SK-N-SH (cell line): ENCODE data around the gene LYRM7. TPM values are rescaled to one million over a fixed set of nuclear protein-coding genes. Genes with fewer than 3 reads are reported as not detected.
"Not testable (repeated sequence)": the region's sequence is repeated elsewhere in the genome, so short reads cannot be mapped to it uniquely, and the experiment has no call there.

ENCODE experiments used
- CTCF ChIA-PET: fragments of 300-600, 350-600 bp; formaldehyde crosslinking; extraction: SDS; loops from one replicate; lab custom pipeline; 2021; lab: Yijun Ruan, JAX
- POLR2A ChIA-PET: fragments of 350-600 bp; sonication (Branson Sonifier 250); formaldehyde crosslinking; extraction: SDS; loops from one replicate; lab custom pipeline; 2020; ENCODE audit warnings: antibody characterized with exemption, inconsistent platforms; lab: Yijun Ruan, JAX
- DNase-seq: peaks from one replicate; pipeline ENCODE4 v3.0.0; 2012
- H2AFZ ChIP-seq: fragments of 200-600 bp; sonication (generic); 2 replicates; pipeline ENCODE4 v1.8.1; 2016; ENCODE audit warnings: antibody characterized with exemption, mild to moderate bottlenecking, low read depth
- H3F3A ChIP-seq: fragments of 200-600 bp; sonication (generic); replicated peaks from 2 replicates; pipeline ENCODE3; 2016; ENCODE audit warnings: antibody characterized with exemption, mild to moderate bottlenecking; ENCODE audit not compliant: insufficient read depth
- H3K27ac ChIP-seq, 2 experiments: fragments of 200-500 bp in 1 of 2; fragments of 200-600 bp in 1 of 2; sonication (Bioruptor generic) in 1 of 2; sonication (generic), shearing (Covaris generic) in 1 of 2; 2 replicates each; pipeline versions ENCODE4 v1.5.1 to v1.6.1; 2014 to 2016; ENCODE audit warnings: low read depth in 2 of 2, inconsistent platforms in 1 of 2, low read length in 1 of 2, mild to moderate bottlenecking in 1 of 2, mixed read lengths in 1 of 2
- H3K27me3 ChIP-seq: fragments of 200-600 bp; sonication (generic), shearing (Covaris generic); 2 replicates; pipeline ENCODE4 v1.6.1; 2016; ENCODE audit warnings: mixed run types; ENCODE audit not compliant: insufficient read depth
- H3K36me3 ChIP-seq, 2 experiments: fragments of 200-500 bp in 1 of 2; fragments of 200-600 bp in 1 of 2; sonication (Bioruptor generic) in 1 of 2; sonication (generic) in 1 of 2; replicated peaks in 1 of 2; 2 replicates each; pipeline versions ENCODE3 to v1.5.1; 2014 to 2016; ENCODE audit warnings: low read length in 1 of 2, mild to moderate bottlenecking in 1 of 2; ENCODE audit not compliant: insufficient read depth in 2 of 2, control insufficient read depth in 1 of 2
- H3K4me1 ChIP-seq, 2 experiments: fragments of 200-500 bp in 1 of 2; fragments of 200-600 bp in 1 of 2; sonication (Bioruptor generic) in 1 of 2; sonication (generic), shearing (Covaris generic) in 1 of 2; 2 replicates each; pipeline versions ENCODE4 v1.5.1 to v1.6.1; 2014 to 2016; ENCODE audit warnings: low read depth in 1 of 2, low read length in 1 of 2, mixed run types in 1 of 2; ENCODE audit not compliant: insufficient read depth in 2 of 2, control insufficient read depth in 1 of 2
- H3K4me2 ChIP-seq: fragments of 200-600 bp; sonication (generic), shearing (Covaris generic); 2 replicates; pipeline ENCODE4 v1.6.1; 2017; ENCODE audit warnings: mixed run types
- H3K4me3 ChIP-seq, 2 experiments: fragments of 200-500 bp in 1 of 2; fragments of 200-600 bp in 1 of 2; sonication (Bioruptor generic) in 1 of 2; sonication (generic), shearing (Covaris generic) in 1 of 2; 2 replicates each; pipeline versions ENCODE4 v1.5.1 to v1.8.1; 2014 to 2016; ENCODE audit warnings: low read depth in 2 of 2, inconsistent platforms in 1 of 2, low read length in 1 of 2, mild to moderate bottlenecking in 1 of 2, mixed read lengths in 1 of 2, moderate library complexity in 1 of 2
- H3K79me2 ChIP-seq: fragments of 200-600 bp; sonication (generic); 2 replicates; pipeline ENCODE4 v1.8.1; 2017; ENCODE audit warnings: mild to moderate bottlenecking; ENCODE audit not compliant: insufficient read depth
- H3K9ac ChIP-seq: fragments of 200-600 bp; sonication (generic); 2 replicates; pipeline ENCODE4 v1.6.1; 2017; ENCODE audit warnings: mixed run types
- H3K9me2 ChIP-seq: fragments of 200-600 bp; sonication (generic); 2 replicates; pipeline ENCODE4 v1.6.1; 2017; ENCODE audit warnings: mixed run types
- H3K9me3 ChIP-seq: fragments of 200-600 bp; sonication (generic); 2 replicates; pipeline ENCODE4 v1.6.1; 2017; ENCODE audit warnings: mixed run types, mild to moderate bottlenecking, moderate library complexity
- H4K20me1 ChIP-seq: fragments of 200-600 bp; sonication (generic); 2 replicates; pipeline ENCODE4 v1.6.1; 2017; ENCODE audit warnings: mild to moderate bottlenecking, mixed run types; ENCODE audit not compliant: insufficient read depth
- CHD2 ChIP-seq: fragments of 150-350 bp; IDR thresholded peaks from 2 replicates; pipeline ENCODE4 v1.6.1; 2018; ENCODE audit warnings: low read length; ENCODE audit not compliant: partially characterized antibody
- ELF1 ChIP-seq: IDR thresholded peaks from 2 replicates; pipeline ENCODE4 v1.4.0; 2012
- FOSL2 ChIP-seq: IDR thresholded peaks from 2 replicates; pipeline ENCODE4 v1.4.0; 2012; ENCODE audit warnings: low read depth, mild to moderate bottlenecking, moderate library complexity, borderline replicate concordance
- GATA2 ChIP-seq: sonication (generic); formaldehyde crosslinking; IDR thresholded peaks from 2 replicates; pipeline ENCODE4 v1.5.0; 2020; ENCODE audit warnings: mild to moderate bottlenecking, missing genetic modification reagents
- MXI1 ChIP-seq: IDR thresholded peaks from 2 replicates; pipeline ENCODE4 v1.6.1; 2012; ENCODE audit warnings: mild to moderate bottlenecking, low read depth, low read length, improper control_type of control experiment
- NRF1 ChIP-seq: IDR thresholded peaks from 2 replicates; pipeline ENCODE4 v1.6.1; 2012; ENCODE audit warnings: low read depth, mild to moderate bottlenecking, low read length
- REST ChIP-seq: IDR thresholded peaks from 2 replicates; pipeline ENCODE4 v1.6.1; 2012; ENCODE audit warnings: mild to moderate bottlenecking, low read depth, low read length, moderate library complexity
- RFX5 ChIP-seq: IDR thresholded peaks from 2 replicates; pipeline ENCODE4 v1.6.1; 2012; ENCODE audit warnings: mild to moderate bottlenecking, improper control_type of control experiment, low read length
- TCF12 ChIP-seq: IDR thresholded peaks from 2 replicates; pipeline ENCODE4 v1.4.0; 2012
- TEAD4 ChIP-seq: IDR thresholded peaks from 2 replicates; pipeline ENCODE4 v1.4.0; 2012; ENCODE audit warnings: mild to moderate bottlenecking, borderline replicate concordance; ENCODE audit not compliant: insufficient read depth
- YY1 ChIP-seq: IDR thresholded peaks from 2 replicates; pipeline ENCODE4 v1.4.0; 2012; ENCODE audit warnings: low read depth, mild to moderate bottlenecking
- WGBS: methylation state at CpG from one replicate; pipeline ENCODE4 v1.1.6; 2017; ENCODE audit warnings: low lambda C conversion rate; 5-methylcytosine and 5-hydroxymethylcytosine counted together
- polyA plus RNA-seq, 3 experiments: library from polyadenylated mRNA; depleted of rRNA; stranded (reverse); fragments of >200 nt; gene quantifications; 2 replicates each; pipeline ENCODE4 v1.2.3, GENCODE V29; 2012

The LYRM7 gene
- polyA plus RNA-seq, 1 of the 3 experiments (the other 2 are of a cell fraction): 1.4 TPM

DNA sequence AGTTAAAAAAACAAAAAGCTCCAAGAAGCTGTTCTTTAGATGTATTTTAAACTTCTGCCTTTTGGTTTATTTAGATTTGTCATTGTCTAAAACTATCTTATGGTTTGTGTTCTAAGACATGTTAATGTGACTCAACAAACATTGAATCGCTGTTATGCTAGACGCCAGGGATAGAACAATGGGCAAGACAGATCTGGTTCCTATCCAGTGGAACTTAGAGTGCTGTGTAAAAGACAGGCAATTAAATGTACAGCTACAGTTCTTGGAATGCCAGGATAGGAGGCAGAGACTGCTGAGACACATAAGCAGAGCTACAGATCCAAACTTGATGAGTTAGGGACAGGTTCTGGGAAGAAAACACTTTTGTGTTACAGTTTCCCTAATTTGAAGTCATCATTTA lies 22.4 kb downstream of the LYRM7 start:
- DNase-seq: no peak
- WGBS: 65% methylated on average over 2 of the region's 2 CpGs
- POLR2A ChIA-PET: no interaction called here
- H3K4me3 ChIP-seq: no peak overlapping the region
- no peaks in the 10 kb centered on the region for H3K27me3 ChIP-seq
- H3K9me2 ChIP-seq: no peaks in the 10 kb centered on the region
- H3K4me2 ChIP-seq: no peak overlapping the region
- no peaks in the 10 kb centered on the region for H3K79me2 ChIP-seq
- peaks cover 3% of the 10 kb centered on the region; the same call in 1 of the 2 replicates for H3K9me3 ChIP-seq
- no peak overlapping the region for H3K9ac ChIP-seq
- TF ChIP-seq GATA2 (CRISPR knock-in tag) (no peak), MXI1 (no peak), TCF12 (peak; percentile 7; the same call in 1 of the 2 replicates)
- no peaks in the 10 kb centered on the region; a peak in 1 of 4 replicates for H3K4me1 ChIP-seq
- CTCF ChIA-PET: no interaction called here
- H2AFZ ChIP-seq: peak overlapping the region; percentile 3; the same call in 1 of the 2 replicates
- H4K20me1 ChIP-seq: no peaks in the 10 kb centered on the region
- H3K36me3 ChIP-seq: no peaks in the 10 kb centered on the region
- H3F3A ChIP-seq: no peaks in the 10 kb centered on the region
- no peak overlapping the region for H3K27ac ChIP-seq

- H3K4me1 ChIP-seq, H3K27me3 ChIP-seq, H3F3A ChIP-seq, H3K36me3 ChIP-seq, H3K9me2 ChIP-seq, H3K27ac ChIP-seq, H3K4me3 ChIP-seq, H3K4me2 ChIP-seq, DNase-seq, POLR2A ChIA-PET, H3K79me2 ChIP-seq, H4K20me1 ChIP-seq, H3K9ac ChIP-seq, CTCF ChIA-PET, H2AFZ ChIP-seq, H3K9me3 ChIP-seq: not testable (repeated sequence)
- WGBS: 96% methylated on average over 7 of the region's 7 CpGs
Measured at GRCh38 chr5:131193897-131194296, 23.2 kb downstream of the LYRM7 start.

GRCh38 chr5:131194725-131195124 lies 24.0 kb downstream of the LYRM7 start:
- Histone ChIP-seq H3K79me2 (no peaks in the 10 kb centered on the region), H4K20me1 (no peaks in the 10 kb centered on the region), H3K27me3 (no peaks in the 10 kb centered on the region), H2AFZ (no peak overlapping the region), H3K9me2 (no peaks in the 10 kb centered on the region), H3K4me2 (no peak overlapping the region), H3K4me3 (no peak overlapping the region), H3K9me3 (peaks cover 3% of the 10 kb centered on the region; the same call in 1 of the 2 replicates), H3K27ac (no peak overlapping the region), H3F3A (peaks cover 3% of the 10 kb centered on the region), H3K9ac (no peak overlapping the region), H3K36me3 (peaks cover 0 to 3% of the 10 kb centered on the region in 2 experiments), H3K4me1 (no peaks in the 10 kb centered on the region; a peak in 1 of 4 replicates)
- 88% methylated on average over 5 of the region's 5 CpGs for WGBS
- POLR2A ChIA-PET: interaction anchor here (0.6 kb wide), 1 partner anchor 68 kb away, joined by 4 read pairs; no protein-coding TSS in a partner anchor
- TF ChIP-seq MXI1: no peak
- CTCF ChIA-PET: interaction anchor here (1.0 kb wide), 1 partner anchor 1113 kb away, joined by 3 read pairs; no protein-coding TSS in a partner anchor
- DNase-seq: no peak

- no peak overlapping the region for H3K9ac ChIP-seq
- no peak overlapping the region for H2AFZ ChIP-seq
- no peaks in the 10 kb centered on the region for H3K27me3 ChIP-seq
- H3K4me2 ChIP-seq: no peak overlapping the region
- peaks cover 3% of the 10 kb centered on the region for H3F3A ChIP-seq
- no peak for DNase-seq
- H4K20me1 ChIP-seq: no peaks in the 10 kb centered on the region
- H3K36me3 ChIP-seq: peaks cover 3 to 6% of the 10 kb centered on the region in 2 experiments
- CTCF ChIA-PET: no interaction called here
- H3K4me3 ChIP-seq: no peak overlapping the region
- no peaks in the 10 kb centered on the region for H3K79me2 ChIP-seq
- POLR2A ChIA-PET: no interaction called here
- H3K27ac ChIP-seq: no peak overlapping the region
- peaks cover 3% of the 10 kb centered on the region; the same call in 1 of the 2 replicates for H3K9me3 ChIP-seq
- no peaks in the 10 kb centered on the region; a peak in 1 of 4 replicates for H3K4me1 ChIP-seq
- H3K9me2 ChIP-seq: no peaks in the 10 kb centered on the region
- no peak for TF ChIP-seq TEAD4
- TF ChIP-seq FOSL2: no peak
- no peak for TF ChIP-seq ELF1
- no peak for TF ChIP-seq NRF1
- no peak for TF ChIP-seq YY1
- no peak for TF ChIP-seq CHD2
- TF ChIP-seq RFX5: no peak
- TF ChIP-seq REST: no peak
Measured at GRCh38 chr5:131195696-131196095, 25.0 kb downstream of the LYRM7 start.
